ENCODE results near the gene GRIN2D. TPM values are rescaled to one million over a fixed set of nuclear protein-coding genes. Genes with fewer than 3 reads are reported as not detected.

GRIN2D gene
- polyA plus RNA-seq, 1 donor from 2014 or later: 1.8 TPM

DNA sequence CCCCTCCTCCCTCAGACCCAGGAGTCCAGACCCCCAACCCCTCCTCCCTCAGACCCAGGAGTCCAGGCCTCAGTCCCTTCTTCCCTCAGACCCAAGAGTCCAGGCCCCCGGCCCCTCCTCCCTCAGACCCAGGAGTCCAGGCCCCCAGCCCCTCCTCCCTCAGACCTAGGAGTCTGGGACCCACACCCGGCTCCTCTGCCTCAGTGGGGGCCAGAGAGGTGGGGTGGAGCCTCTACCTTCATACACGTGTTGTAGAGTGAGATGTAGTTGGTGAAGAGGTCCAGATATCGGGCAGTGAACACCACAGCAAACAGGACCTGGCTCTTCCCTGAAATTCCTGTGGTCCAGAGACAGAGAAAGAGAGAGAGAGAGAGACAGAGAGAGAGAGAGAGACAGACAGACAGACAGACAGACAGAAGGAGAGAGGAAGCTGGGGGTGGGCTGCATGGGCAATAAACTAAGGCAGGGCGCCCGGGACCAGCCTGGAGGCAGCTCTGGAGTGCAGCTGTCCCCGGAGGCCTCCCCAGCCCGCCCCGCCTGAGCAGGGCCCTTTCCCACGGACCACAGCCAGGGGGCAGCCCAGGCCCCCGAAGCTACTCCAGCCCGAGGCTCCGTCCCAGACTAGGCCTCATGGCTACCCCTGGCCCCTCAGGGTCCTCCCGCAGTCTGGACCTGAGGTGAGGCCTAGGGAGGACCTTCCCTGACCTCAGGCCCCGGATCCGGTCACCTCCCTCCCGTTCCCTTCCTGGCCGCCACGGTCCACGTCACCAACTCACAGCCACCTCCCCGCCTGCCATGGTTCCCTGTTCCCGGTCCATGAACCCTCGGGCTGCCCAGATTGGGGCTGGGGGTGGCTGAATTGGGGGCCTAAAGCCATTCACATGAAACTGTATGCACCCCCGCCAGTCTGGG lies 3.0 kb upstream of the GRIN2D start:
- H3K36me3 ChIP-seq (ENCODE audit: insufficient read depth, low read length): peaks cover 3% of the 10 kb centered on the region
- H2AFZ ChIP-seq (ENCODE audit: low read depth, low read length): peak overlapping the region; percentile 87
- no peaks in the 10 kb centered on the region for H4K20me1 ChIP-seq (ENCODE audit: insufficient read depth)
- no peaks in the 10 kb centered on the region for H3F3A ChIP-seq (ENCODE audit: insufficient read depth, low read length, poor library complexity, severe bottlenecking)
- peak overlapping the region; percentile 94 for H3K4me3 ChIP-seq (ENCODE audit: low read length)
- H3K79me2 ChIP-seq (replicated peaks; ENCODE audit: insufficient read depth, low read length): peaks cover 19% of the 10 kb centered on the region
- H3K9me2 ChIP-seq (ENCODE audit: insufficient read depth, low read length): no peaks in the 10 kb centered on the region
- H3K27ac ChIP-seq (ENCODE audit: low read length): peak overlapping the region; percentile 87
- H3K4me2 ChIP-seq (ENCODE audit: low read length): peak overlapping the region; percentile 94
- TF ChIP-seq, protein P1, sequence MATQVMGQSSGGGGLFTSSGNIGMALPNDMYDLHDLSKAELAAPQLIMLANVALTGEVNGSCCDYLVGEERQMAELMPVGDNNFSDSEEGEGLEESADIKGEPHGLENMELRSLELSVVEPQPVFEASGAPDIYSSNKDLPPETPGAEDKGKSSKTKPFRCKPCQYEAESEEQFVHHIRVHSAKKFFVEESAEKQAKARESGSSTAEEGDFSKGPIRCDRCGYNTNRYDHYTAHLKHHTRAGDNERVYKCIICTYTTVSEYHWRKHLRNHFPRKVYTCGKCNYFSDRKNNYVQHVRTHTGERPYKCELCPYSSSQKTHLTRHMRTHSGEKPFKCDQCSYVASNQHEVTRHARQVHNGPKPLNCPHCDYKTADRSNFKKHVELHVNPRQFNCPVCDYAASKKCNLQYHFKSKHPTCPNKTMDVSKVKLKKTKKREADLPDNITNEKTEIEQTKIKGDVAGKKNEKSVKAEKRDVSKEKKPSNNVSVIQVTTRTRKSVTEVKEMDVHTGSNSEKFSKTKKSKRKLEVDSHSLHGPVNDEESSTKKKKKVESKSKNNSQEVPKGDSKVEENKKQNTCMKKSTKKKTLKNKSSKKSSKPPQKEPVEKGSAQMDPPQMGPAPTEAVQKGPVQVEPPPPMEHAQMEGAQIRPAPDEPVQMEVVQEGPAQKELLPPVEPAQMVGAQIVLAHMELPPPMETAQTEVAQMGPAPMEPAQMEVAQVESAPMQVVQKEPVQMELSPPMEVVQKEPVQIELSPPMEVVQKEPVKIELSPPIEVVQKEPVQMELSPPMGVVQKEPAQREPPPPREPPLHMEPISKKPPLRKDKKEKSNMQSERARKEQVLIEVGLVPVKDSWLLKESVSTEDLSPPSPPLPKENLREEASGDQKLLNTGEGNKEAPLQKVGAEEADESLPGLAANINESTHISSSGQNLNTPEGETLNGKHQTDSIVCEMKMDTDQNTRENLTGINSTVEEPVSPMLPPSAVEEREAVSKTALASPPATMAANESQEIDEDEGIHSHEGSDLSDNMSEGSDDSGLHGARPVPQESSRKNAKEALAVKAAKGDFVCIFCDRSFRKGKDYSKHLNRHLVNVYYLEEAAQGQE (IDR thresholded peaks at IDR 0.05; ENCODE audit: borderline replicate concordance): peak; percentile 44
- no peak for TF ChIP-seq MXI1 (conservative IDR thresholded peaks at IDR 0.05; ENCODE audit: poor library complexity, severe bottlenecking)
- TF ChIP-seq SMC3 (conservative IDR thresholded peaks at IDR 0.05; ENCODE audit: poor library complexity): peak; percentile 63
- no peak for TF ChIP-seq POLR2AphosphoS5 (IDR thresholded peaks at IDR 0.05)
- peak; percentile 56 for TF ChIP-seq RAD21 (conservative IDR thresholded peaks at IDR 0.05)
- TF ChIP-seq EP300 (conservative IDR thresholded peaks at IDR 0.05; ENCODE audit: poor library complexity, severe bottlenecking): no peak
- TF ChIP-seq EZH2 (IDR thresholded peaks at IDR 0.05; ENCODE audit: borderline replicate concordance, insufficient read depth, low read length, poor library complexity, severe bottlenecking): no peak
- TF ChIP-seq, protein P2, sequence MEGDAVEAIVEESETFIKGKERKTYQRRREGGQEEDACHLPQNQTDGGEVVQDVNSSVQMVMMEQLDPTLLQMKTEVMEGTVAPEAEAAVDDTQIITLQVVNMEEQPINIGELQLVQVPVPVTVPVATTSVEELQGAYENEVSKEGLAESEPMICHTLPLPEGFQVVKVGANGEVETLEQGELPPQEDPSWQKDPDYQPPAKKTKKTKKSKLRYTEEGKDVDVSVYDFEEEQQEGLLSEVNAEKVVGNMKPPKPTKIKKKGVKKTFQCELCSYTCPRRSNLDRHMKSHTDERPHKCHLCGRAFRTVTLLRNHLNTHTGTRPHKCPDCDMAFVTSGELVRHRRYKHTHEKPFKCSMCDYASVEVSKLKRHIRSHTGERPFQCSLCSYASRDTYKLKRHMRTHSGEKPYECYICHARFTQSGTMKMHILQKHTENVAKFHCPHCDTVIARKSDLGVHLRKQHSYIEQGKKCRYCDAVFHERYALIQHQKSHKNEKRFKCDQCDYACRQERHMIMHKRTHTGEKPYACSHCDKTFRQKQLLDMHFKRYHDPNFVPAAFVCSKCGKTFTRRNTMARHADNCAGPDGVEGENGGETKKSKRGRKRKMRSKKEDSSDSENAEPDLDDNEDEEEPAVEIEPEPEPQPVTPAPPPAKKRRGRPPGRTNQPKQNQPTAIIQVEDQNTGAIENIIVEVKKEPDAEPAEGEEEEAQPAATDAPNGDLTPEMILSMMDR (IDR thresholded peaks at IDR 0.05; ENCODE audit: poor library complexity, severe bottlenecking): peak; percentile 72
- peak overlapping the region; percentile 94 for H3K9ac ChIP-seq (ENCODE audit: low read length)
- H3K9me3 ChIP-seq (ENCODE audit: low read length): no peaks in the 10 kb centered on the region
- H3K27me3 ChIP-seq (ENCODE audit: insufficient read depth, low read depth, low read length): no peaks in the 10 kb centered on the region

DNA sequence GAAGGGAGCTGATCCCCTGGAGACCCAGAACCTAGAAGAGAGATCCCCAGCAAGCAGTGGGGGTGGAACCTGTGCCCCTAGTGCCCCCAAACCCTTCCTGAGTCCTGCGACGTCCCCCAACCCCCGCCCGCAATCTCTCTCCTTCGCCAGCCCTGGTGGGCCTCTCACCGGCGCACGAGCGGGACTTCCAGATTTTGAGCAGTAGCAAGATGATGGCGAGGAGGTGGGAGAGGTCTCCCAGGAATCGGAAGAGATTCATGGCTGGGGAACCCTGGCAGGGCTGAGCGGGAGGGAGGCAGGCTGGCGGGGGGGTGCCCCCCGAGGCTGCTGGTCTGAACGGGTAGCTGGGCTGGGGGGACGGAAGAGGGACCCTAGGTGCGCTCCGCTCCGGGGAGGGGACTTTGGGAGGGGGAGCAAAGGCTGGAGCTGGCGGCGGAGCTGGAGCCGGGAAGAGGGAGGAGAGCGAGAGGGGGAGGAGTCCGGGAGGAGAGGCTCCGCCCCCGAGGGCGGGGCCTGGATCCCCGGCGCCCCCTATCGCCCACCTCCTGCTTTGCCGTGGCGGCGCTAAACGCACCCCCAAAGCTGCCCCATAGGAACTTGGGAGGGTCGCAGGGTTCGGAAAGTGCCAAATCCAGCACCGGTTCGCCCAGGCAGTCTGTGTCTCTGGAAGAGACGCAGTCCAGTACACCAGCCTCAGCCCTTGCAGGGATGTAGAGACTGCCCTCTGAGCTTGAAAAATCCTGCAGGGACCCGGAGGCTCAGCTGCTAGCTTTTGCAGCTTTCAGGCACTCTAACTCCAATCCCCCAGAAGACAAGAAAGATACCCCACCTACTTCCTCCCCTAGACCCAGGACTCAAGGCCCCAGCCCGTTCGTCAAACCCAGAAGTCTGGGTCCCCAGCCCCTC lies 2.1 kb upstream of the GRIN2D start, which contains the start of gene KDELR1:
TSS of gene KDELR1 (minus strand) at position 452 of the 906 bp plus-strand sequence. CDS start at position 259, 193 bp downstream.
- H3K27me3 ChIP-seq (ENCODE audit: insufficient read depth, low read depth, low read length): peaks cover 5% of the 10 kb centered on the region
- peak within 1 kb of the TSS; percentile 94 for H3K9ac ChIP-seq (ENCODE audit: low read length)
- H3K4me2 ChIP-seq (ENCODE audit: low read length): peak within 1 kb of the TSS; percentile 94
- TF ChIP-seq RAD21 (conservative IDR thresholded peaks at IDR 0.05) (no peak), TAF1 (IDR thresholded peaks at IDR 0.05; ENCODE audit: low read depth) (peak; percentile 87), POLR2AphosphoS5 (IDR thresholded peaks at IDR 0.05) (peak; percentile 89), SMC3 (conservative IDR thresholded peaks at IDR 0.05; ENCODE audit: poor library complexity) (peak; percentile 58), EP300 (conservative IDR thresholded peaks at IDR 0.05; ENCODE audit: poor library complexity, severe bottlenecking) (no peak), MXI1 (conservative IDR thresholded peaks at IDR 0.05; ENCODE audit: poor library complexity, severe bottlenecking) (peak; percentile 29), EZH2 (IDR thresholded peaks at IDR 0.05; ENCODE audit: borderline replicate concordance, insufficient read depth, low read length, poor library complexity, severe bottlenecking) (no peak)
- TF ChIP-seq, protein P2 (IDR thresholded peaks at IDR 0.05; ENCODE audit: poor library complexity, severe bottlenecking): peak; percentile 96
- TF ChIP-seq, protein P1 (IDR thresholded peaks at IDR 0.05; ENCODE audit: borderline replicate concordance): peak; percentile 65
- no peaks in the 10 kb centered on the region for H4K20me1 ChIP-seq (ENCODE audit: insufficient read depth)
- H3K36me3 ChIP-seq (ENCODE audit: insufficient read depth, low read length): no peaks in the 10 kb centered on the region
- no peaks in the 10 kb centered on the region for H3K9me3 ChIP-seq (ENCODE audit: low read length)
- H3K27ac ChIP-seq (ENCODE audit: low read length): peak within 1 kb of the TSS; percentile 87
- peak within 1 kb of the TSS; percentile 87 for H2AFZ ChIP-seq (ENCODE audit: low read depth, low read length)
- H3F3A ChIP-seq (ENCODE audit: insufficient read depth, low read length, poor library complexity, severe bottlenecking): no peaks in the 10 kb centered on the region
- no peaks in the 10 kb centered on the region for H3K9me2 ChIP-seq (ENCODE audit: insufficient read depth, low read length)
- peak within 1 kb of the TSS; percentile 94 for H3K4me3 ChIP-seq (ENCODE audit: low read length)
- H3K79me2 ChIP-seq (replicated peaks; ENCODE audit: insufficient read depth, low read length): peaks cover 21% of the 10 kb centered on the region
